Vagina (tissue), 2 donors: Measurements from ENCODE around the gene HUS1. TPM values are rescaled to one million over a fixed set of nuclear protein-coding genes. Genes with fewer than 3 reads are reported as not detected.

ENCODE experiments used
- DNase-seq, 2 donors: peaks; one replicate each; pipeline ENCODE4 v3.0.0-alpha.2; 2017; ENCODE audit errors: extremely low spot score in 2 of 2
- H3K27ac ChIP-seq: fragments of 200-600 bp; sonication (generic); one replicate; pipeline ENCODE4 v1.5.1; 2019
- H3K27me3 ChIP-seq: fragments of 200-600 bp; sonication (generic); one replicate; pipeline ENCODE4 v1.5.1; 2019
- H3K36me3 ChIP-seq, 2 donors: fragments of 200-600 bp; sonication (generic); one replicate each; pipeline ENCODE4 v1.5.1; 2017 to 2019
- H3K4me1 ChIP-seq: fragments of 200-600 bp; sonication (generic); one replicate; pipeline ENCODE4 v1.5.1; 2019
- H3K4me3 ChIP-seq, 2 donors: fragments of 200-600 bp; sonication (generic); 1 replicate in 1 of 2; 2 replicates in 1 of 2; pipeline ENCODE4 v1.5.1; 2016 to 2019
- H3K9me3 ChIP-seq: fragments of 200-600 bp; sonication (generic); one replicate; pipeline ENCODE4 v1.5.1; 2019
- POLR2A ChIP-seq, 2 donors: fragments of 450-650 bp; IDR thresholded peaks; one replicate each; pipeline ENCODE4 v1.6.1; 2017; ENCODE audit warnings: antibody characterized with exemption in 2 of 2, mild to moderate bottlenecking in 2 of 2, moderate library complexity in 2 of 2
- POLR2AphosphoS5 ChIP-seq, 2 donors: sonication (generic); formaldehyde crosslinking; IDR thresholded peaks; one replicate each; pipeline ENCODE4 v1.9.0; 2017; ENCODE audit warnings: antibody characterized with exemption in 2 of 2, mild to moderate bottlenecking in 2 of 2, low read depth in 1 of 2; ENCODE audit not compliant: insufficient read depth in 1 of 2
- intact Hi-C: fragments of 100-400 bp; cut with DNase I; formaldehyde crosslinking; loops from one replicate; pipeline ENCODE4 v1.15.1; 2023
- total RNA-seq: library from RNA; depleted of rRNA; stranded (reverse); fragments of >200 nt; gene quantifications from one replicate; pipeline ENCODE4 v1.2.3, GENCODE V29; 2016
- TF ChIP-seq, protein P1 (sequence below), 3 experiments: fragments of 450-650 bp in 2 of 3; fragments of 200-600 bp in 1 of 3; sonication (generic) in 1 of 3; IDR thresholded peaks; one replicate each; pipeline ENCODE4 v1.5.1; 2017 to 2019; ENCODE audit warnings: antibody characterized with exemption in 3 of 3, mild to moderate bottlenecking in 2 of 3, moderate library complexity in 2 of 3

Gene HUS1
- total RNA-seq, 1 donor from 2014 or later, result 28.5 TPM

- TF ChIP-seq, protein P1, sequence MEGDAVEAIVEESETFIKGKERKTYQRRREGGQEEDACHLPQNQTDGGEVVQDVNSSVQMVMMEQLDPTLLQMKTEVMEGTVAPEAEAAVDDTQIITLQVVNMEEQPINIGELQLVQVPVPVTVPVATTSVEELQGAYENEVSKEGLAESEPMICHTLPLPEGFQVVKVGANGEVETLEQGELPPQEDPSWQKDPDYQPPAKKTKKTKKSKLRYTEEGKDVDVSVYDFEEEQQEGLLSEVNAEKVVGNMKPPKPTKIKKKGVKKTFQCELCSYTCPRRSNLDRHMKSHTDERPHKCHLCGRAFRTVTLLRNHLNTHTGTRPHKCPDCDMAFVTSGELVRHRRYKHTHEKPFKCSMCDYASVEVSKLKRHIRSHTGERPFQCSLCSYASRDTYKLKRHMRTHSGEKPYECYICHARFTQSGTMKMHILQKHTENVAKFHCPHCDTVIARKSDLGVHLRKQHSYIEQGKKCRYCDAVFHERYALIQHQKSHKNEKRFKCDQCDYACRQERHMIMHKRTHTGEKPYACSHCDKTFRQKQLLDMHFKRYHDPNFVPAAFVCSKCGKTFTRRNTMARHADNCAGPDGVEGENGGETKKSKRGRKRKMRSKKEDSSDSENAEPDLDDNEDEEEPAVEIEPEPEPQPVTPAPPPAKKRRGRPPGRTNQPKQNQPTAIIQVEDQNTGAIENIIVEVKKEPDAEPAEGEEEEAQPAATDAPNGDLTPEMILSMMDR (IDR thresholded peaks at IDR 0.05), result peak; percentile 17 to 43 (median 43)
- TF ChIP-seq POLR2A (IDR thresholded peaks at IDR 0.05), result no peak
- Histone ChIP-seq H3K27ac (no peak overlapping the region), H3K27me3 (no peaks in the 10 kb centered on the region), H3K9me3 (no peaks in the 10 kb centered on the region), H3K36me3 (peaks cover 0 to 69% of the 10 kb centered on the region in 2 donors), H3K4me3 (no peak overlapping the region), H3K4me1 (peaks cover 6% of the 10 kb centered on the region)
- DNase-seq, result no peak
- intact Hi-C loops, result no loop called here
These were observed 10.3 kb downstream of the HUS1 start for GRCh38 chr7:47968847-47969774.

GRCh38 chr7:47967708-47968107, 11.7 kb downstream of the HUS1 start:
- Histone ChIP-seq H3K36me3 (peaks cover 0 to 68% of the 10 kb centered on the region in 2 donors), H3K9me3 (no peaks in the 10 kb centered on the region), H3K4me3 (no peak overlapping the region), H3K27me3 (no peaks in the 10 kb centered on the region), H3K4me1 (peaks cover 6% of the 10 kb centered on the region), H3K27ac (no peak overlapping the region)
- DNase-seq, result no peak
- intact Hi-C loops, result no loop called here
- TF ChIP-seq POLR2A (IDR thresholded peaks at IDR 0.05), result no peak
- no peak for TF ChIP-seq POLR2AphosphoS5 (IDR thresholded peaks at IDR 0.05; ENCODE audit: insufficient read depth in 1 of 2, low read depth in 1 of 2)
- TF ChIP-seq, protein P1 (IDR thresholded peaks at IDR 0.05), result no peak

DNA sequence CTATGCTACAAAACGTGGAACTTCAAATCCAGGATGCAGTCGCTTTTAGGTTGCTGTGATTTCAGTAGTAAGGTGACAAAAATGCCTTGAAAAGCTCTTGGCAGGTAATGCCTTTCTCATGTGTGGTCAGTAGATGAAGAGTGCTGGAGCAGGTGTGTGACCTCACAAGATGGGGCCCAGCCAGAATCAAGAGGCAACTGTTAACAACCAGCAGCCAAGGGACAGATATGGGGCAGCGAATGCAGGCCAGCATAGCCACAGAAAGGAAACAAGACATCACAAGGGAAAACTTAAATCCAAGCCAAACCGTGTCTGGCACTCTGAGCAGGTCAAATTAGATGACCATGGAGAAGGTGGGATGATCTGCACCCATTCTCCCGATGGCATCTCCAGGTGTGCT, 12.3 kb downstream of the HUS1 start:
- DNase-seq, result no peak
- Histone ChIP-seq H3K9me3 (no peaks in the 10 kb centered on the region), H3K27ac (no peak overlapping the region), H3K4me3 (no peak overlapping the region), H3K4me1 (peaks cover 6% of the 10 kb centered on the region), H3K27me3 (no peaks in the 10 kb centered on the region), H3K36me3 (peaks cover 0 to 68% of the 10 kb centered on the region in 2 donors)
- intact Hi-C loops, result no loop called here
- TF ChIP-seq, protein P1 (IDR thresholded peaks at IDR 0.05), result no peak
- TF ChIP-seq POLR2AphosphoS5 (IDR thresholded peaks at IDR 0.05; ENCODE audit: insufficient read depth in 1 of 2, low read depth in 1 of 2), result no peak
- TF ChIP-seq POLR2A (IDR thresholded peaks at IDR 0.05), result no peak

DNA sequence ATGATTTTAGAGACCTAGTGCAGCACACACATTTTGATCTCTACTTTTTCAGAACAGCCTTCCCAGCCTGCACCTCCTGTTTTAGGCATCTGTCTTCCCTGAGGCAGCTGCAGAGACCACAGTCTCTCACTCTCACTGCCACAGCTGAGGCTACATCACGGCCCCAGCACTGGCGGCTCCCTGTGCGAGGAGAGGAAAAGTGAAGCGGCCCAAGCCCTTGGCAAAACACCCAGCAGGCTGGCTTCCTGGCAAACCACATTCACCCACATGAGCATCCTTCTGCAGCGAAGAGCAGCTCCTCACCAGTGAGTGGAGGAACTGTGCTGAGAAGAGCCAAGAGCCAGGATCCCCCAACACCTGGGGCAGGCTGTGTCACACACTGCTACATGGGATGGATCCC, 14.0 kb downstream of the HUS1 start:
- no peak overlapping the region for H3K27ac ChIP-seq
- H3K27me3 ChIP-seq, result no peaks in the 10 kb centered on the region
- no peak overlapping the region for H3K4me3 ChIP-seq
- peaks cover 6% of the 10 kb centered on the region for H3K4me1 ChIP-seq
- no peak for DNase-seq
- TF ChIP-seq POLR2A (IDR thresholded peaks at IDR 0.05), result no peak
- TF ChIP-seq POLR2AphosphoS5 (IDR thresholded peaks at IDR 0.05; ENCODE audit: insufficient read depth in 1 of 2, low read depth in 1 of 2), result no peak
- TF ChIP-seq, protein P1 (IDR thresholded peaks at IDR 0.05), result no peak
- peaks cover 0 to 70% of the 10 kb centered on the region in 2 donors for H3K36me3 ChIP-seq
- no peaks in the 10 kb centered on the region for H3K9me3 ChIP-seq
- intact Hi-C loops, result no loop called here

GRCh38 chr7:47962262-47962661, 17.2 kb downstream of the HUS1 start:
- Histone ChIP-seq H3K36me3 (peaks cover 0 to 60% of the 10 kb centered on the region in 2 donors), H3K27ac (no peak overlapping the region), H3K27me3 (no peaks in the 10 kb centered on the region), H3K9me3 (no peaks in the 10 kb centered on the region), H3K4me3 (no peak overlapping the region), H3K4me1 (no peaks in the 10 kb centered on the region)
- no peak for DNase-seq
- intact Hi-C loops, result no loop called here
- TF ChIP-seq POLR2A (IDR thresholded peaks at IDR 0.05) (no peak), POLR2AphosphoS5 (IDR thresholded peaks at IDR 0.05; ENCODE audit: insufficient read depth in 1 of 2, low read depth in 1 of 2) (no peak)
